HEK293T (cell line): ENCODE measurements around the gene ADSL.

Source experiments
- CTCF ChIA-PET: fragments of 350-600 bp; formaldehyde crosslinking; extraction: SDS; loops from one replicate; lab custom pipeline; 2021; ENCODE audit warnings: antibody characterized with exemption, inconsistent platforms; lab: Yijun Ruan, JAX
- POLR2A ChIA-PET: fragments of 350-600 bp; formaldehyde crosslinking; extraction: SDS; loops from one replicate; lab custom pipeline; 2020; ENCODE audit warnings: antibody characterized with exemption, inconsistent platforms; lab: Yijun Ruan, JAX
- DNase-seq: peaks from one replicate; pipeline ENCODE4 v3.0.0; 2012; ENCODE audit warnings: mixed read lengths; ENCODE audit errors: extremely low spot score
- ARNT ChIP-seq: fragments of 450-650 bp; IDR thresholded peaks from 2 replicates; pipeline ENCODE4 v1.6.1; 2017; ENCODE audit warnings: mild to moderate bottlenecking
- BHLHE40 ChIP-seq: fragments of 450-650 bp; IDR thresholded peaks from 2 replicates; pipeline ENCODE4 v1.6.1; 2016; ENCODE audit warnings: mild to moderate bottlenecking, moderate library complexity, borderline replicate concordance
- CTBP1 ChIP-seq: fragments of 450-650 bp; IDR thresholded peaks from 2 replicates; pipeline ENCODE4 v1.6.1; 2016; ENCODE audit warnings: borderline replicate concordance
- ELF4 ChIP-seq: fragments of 450-650 bp; IDR thresholded peaks from 2 replicates; pipeline ENCODE4 v1.6.1; 2017; ENCODE audit warnings: antibody characterized with exemption
- FOXA1 ChIP-seq: fragments of 450-650 bp; IDR thresholded peaks from 2 replicates; pipeline ENCODE4 v1.6.1; 2016; ENCODE audit warnings: mild to moderate bottlenecking
- FOXK2 ChIP-seq: fragments of 450-650 bp; IDR thresholded peaks from 2 replicates; pipeline ENCODE4 v1.6.1; 2016; ENCODE audit warnings: mild to moderate bottlenecking
- FOXM1 ChIP-seq: fragments of 450-650 bp; IDR thresholded peaks from 2 replicates; pipeline ENCODE4 v1.6.1; 2017; ENCODE audit warnings: mild to moderate bottlenecking, borderline replicate concordance
- HDGF ChIP-seq: fragments of 450-650 bp; IDR thresholded peaks from 2 replicates; pipeline ENCODE4 v1.6.1; 2017; ENCODE audit warnings: antibody characterized with exemption, borderline replicate concordance
- L3MBTL2 ChIP-seq: fragments of 450-650 bp; conservative IDR thresholded peaks from 2 replicates; pipeline ENCODE4 v1.6.1; 2016; ENCODE audit warnings: mild to moderate bottlenecking
- LEF1 ChIP-seq: fragments of 450-650 bp; IDR thresholded peaks from 2 replicates; pipeline ENCODE4 v1.6.1; 2017; ENCODE audit warnings: mild to moderate bottlenecking, borderline replicate concordance
- NFRKB ChIP-seq: fragments of 450-650 bp; IDR thresholded peaks from 2 replicates; pipeline ENCODE4 v1.6.1; 2016; ENCODE audit warnings: mild to moderate bottlenecking, moderate library complexity
- SP1 ChIP-seq: fragments of 450-650 bp; IDR thresholded peaks from 2 replicates; pipeline ENCODE4 v1.6.1; 2017
- SUZ12 ChIP-seq: fragments of 450-650 bp; IDR thresholded peaks from 2 replicates; pipeline ENCODE4 v1.6.1; 2016; ENCODE audit warnings: mild to moderate bottlenecking
- TARDBP ChIP-seq: fragments of 450-650 bp; IDR thresholded peaks from 2 replicates; pipeline ENCODE4 v1.6.1; 2016
- ZNF384 ChIP-seq: fragments of 450-650 bp; IDR thresholded peaks from 2 replicates; pipeline ENCODE4 v1.6.1; 2016
- TF ChIP-seq, protein P1 (sequence below): fragments of 450-650 bp; IDR thresholded peaks from 2 replicates; pipeline ENCODE4 v1.6.1; 2016

Gene ADSL

DNA sequence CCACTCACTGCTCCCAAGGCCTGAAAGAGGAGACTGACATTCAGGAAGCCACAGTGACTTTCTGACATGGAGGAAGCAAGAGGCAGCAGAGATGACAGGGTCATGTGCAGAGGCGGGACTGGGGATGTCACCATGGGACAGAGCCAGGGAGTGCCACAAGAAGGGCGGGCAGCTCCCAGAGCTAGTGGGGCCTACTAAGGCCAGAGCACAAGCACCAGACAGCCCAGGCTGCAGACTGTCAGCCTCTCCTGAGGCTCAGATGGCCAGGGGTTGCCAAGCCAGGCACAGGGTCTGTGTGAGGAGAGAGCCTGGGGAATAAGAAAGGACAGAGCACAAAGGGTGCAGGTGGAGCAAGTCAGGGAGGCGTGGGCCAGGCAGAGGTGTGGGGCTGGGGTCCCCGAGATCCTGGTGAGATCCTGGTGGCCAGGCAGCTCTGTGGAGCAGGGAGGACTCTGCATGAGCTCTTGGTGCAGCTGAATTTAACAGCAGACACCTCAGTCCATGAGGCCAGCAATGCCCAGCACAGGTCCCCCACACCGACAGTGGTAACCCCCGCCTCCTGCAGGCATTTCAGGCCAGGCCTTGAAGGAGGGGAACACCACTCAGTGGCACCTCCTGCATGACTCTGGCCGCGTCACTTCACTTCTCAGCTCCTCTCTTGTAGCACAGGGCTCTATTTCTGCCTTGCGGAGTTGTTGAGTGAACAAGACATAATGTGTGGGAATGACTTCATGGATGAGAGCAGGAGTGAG, 76.4 kb downstream of the ADSL start:
- POLR2A ChIA-PET = no interaction called here
- no peak for DNase-seq
- TF ChIP-seq FOXK2 (no peak), SUZ12 (no peak)
- CTCF ChIA-PET = no interaction called here

DNA sequence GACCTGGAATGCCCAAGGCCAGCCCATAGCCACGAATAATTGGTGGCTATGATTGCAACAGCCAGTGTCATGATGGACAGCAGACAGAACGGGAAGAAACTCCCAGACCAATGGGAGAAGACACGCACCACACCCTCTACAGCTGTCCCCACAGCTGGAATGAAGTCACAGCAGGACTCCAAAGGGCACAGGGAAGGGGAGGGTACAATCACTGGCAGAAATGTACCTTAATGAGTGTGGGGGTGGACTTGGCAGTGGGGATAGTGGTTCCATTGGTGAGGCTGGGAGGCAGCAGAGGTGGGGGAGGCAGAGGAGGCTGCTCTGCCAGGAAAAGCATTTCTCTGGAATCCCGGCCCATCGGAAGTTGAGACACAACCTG, 77.0 kb downstream of the ADSL start:
- POLR2A ChIA-PET = no interaction called here
- TF ChIP-seq FOXA1 (no peak), SUZ12 (no peak), L3MBTL2 (no peak), SP1 (no peak), FOXK2 (no peak), ZNF384 (no peak), ARNT (no peak), LEF1 (no peak), TARDBP (no peak)
- TF ChIP-seq, protein P1, sequence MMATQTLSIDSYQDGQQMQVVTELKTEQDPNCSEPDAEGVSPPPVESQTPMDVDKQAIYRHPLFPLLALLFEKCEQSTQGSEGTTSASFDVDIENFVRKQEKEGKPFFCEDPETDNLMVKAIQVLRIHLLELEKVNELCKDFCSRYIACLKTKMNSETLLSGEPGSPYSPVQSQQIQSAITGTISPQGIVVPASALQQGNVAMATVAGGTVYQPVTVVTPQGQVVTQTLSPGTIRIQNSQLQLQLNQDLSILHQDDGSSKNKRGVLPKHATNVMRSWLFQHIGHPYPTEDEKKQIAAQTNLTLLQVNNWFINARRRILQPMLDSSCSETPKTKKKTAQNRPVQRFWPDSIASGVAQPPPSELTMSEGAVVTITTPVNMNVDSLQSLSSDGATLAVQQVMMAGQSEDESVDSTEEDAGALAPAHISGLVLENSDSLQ = no peak
- no peak for DNase-seq
- CTCF ChIA-PET = no interaction called here

DNA sequence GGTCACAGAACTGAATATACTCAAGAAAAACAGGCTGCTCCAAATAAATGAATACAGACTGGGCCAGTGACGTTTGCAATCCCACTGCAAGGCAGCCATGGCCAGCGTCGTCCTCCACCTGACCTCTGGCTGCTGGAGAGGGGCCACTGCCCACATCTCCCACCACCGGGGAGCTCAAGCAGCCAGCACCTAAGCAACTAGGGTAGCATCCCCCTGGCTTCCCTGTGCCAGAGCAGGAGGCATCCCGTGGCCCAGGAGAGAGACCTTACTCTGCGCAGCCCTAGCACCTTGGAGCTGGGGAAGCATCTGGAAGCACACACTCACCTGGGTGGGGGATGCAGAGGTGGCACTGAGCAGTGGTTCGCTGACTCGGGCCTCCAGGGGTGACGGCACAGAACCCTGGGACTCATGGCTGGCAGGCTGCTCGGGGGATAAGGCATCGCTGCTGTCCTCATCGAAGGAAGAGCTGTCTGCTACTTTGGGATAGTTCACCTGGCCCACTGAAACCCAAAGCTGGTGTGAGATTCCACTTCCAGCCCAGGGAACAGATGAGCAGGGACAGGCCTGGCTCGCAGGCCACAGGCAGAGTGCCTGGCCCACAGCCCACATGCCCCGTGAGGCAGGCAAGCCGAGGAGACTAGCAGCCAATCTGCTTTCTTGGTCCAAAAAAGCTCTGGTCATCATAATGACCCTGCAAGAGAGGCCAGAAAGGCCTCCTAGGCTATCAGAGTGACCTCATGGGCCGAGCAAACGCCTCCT, 77.8 kb downstream of the ADSL start:
- CTCF ChIA-PET = interaction anchor here (0.6 kb wide), 1 partner anchor 1452 kb away, joined by 4 read pairs; no protein-coding TSS in a partner anchor
- POLR2A ChIA-PET = no interaction called here
- no peak for DNase-seq

DNA sequence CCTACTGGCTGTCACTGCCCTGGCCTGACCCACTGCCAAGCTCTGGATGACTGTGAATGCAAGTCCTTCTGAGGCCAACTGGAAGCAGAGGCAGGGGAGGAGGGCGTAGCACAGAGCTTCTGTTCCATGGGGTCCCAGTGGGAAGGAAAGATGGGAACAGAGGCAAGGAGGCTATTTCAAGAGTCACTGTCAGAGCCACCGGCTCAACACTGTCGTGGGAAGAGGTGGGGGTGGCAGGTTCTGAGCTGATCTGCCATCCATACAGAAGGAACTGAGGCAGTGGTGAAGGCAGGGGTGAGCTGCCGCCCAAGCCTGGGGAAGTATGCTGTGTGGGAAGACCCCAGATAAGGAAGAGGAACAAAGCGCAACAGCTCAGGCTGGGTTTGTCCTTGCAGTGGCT, 78.8 kb downstream of the ADSL start:
- TF ChIP-seq L3MBTL2 = no peak
- no peak for TF ChIP-seq FOXM1
- TF ChIP-seq, protein P1 = no peak
- TF ChIP-seq SP1 = no peak
- TF ChIP-seq ZNF384 = no peak
- TF ChIP-seq TARDBP = no peak
- TF ChIP-seq FOXK2 = no peak
- TF ChIP-seq SUZ12 = no peak
- no peak for TF ChIP-seq BHLHE40
- TF ChIP-seq ELF4 = no peak
- CTCF ChIA-PET = no interaction called here
- POLR2A ChIA-PET = interaction anchor here (0.6 kb wide), 1 partner anchor 217 kb away, joined by 3 read pairs; no protein-coding TSS in a partner anchor
- DNase-seq = no peak

More for the DNA sequence above, 77.8 kb downstream of the ADSL start:
- TF ChIP-seq FOXM1 (no peak), LEF1 (no peak), BHLHE40 (no peak), NFRKB (no peak), TARDBP (no peak), ELF4 (no peak)
- TF ChIP-seq, protein P1 = no peak

DNA sequence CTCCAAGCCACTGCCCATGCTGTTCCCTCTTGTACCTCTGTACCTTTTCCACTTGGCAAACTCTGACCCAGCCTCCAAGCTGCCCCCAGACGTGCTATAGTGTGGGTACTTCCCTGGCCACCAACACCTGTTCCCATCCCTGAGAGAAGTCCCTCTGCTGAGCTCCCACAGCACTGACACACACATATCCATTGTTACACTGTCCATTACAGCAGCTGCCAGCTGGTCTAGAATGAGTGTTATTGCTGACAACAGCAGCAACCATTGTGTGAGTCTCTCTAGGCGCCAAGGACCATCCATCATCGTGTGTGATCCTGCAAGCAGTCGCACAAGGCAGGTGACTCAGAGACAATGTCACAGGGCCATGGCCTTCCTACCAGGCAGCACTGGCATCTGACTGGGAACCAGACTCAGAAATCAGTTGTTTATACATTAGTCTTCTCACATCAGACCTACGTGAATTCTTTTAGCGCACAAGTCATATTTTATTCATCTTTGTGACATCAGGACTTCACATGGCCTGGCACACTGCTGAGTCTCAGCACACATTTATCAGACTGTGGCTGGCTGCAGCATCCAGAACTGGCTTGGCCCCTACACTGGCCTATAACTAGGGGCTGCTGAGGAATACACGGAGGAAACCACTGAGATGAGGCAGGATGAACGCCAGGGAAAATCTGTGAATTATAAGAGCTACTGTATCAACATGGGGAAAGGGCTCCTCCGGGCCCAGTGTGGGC, 80.5 kb downstream of the ADSL start:
- TF ChIP-seq ELF4 (no peak), ARNT (no peak), BHLHE40 (no peak), FOXA1 (no peak), TARDBP (no peak), LEF1 (no peak), L3MBTL2 (no peak)
- ChIA-PET CTCF (interaction anchor here (2.9 kb wide), 1 partner anchor 10 kb away, joined by 10 read pairs; no protein-coding TSS in a partner anchor), POLR2A (no interaction called here)
- no peak for DNase-seq

DNA sequence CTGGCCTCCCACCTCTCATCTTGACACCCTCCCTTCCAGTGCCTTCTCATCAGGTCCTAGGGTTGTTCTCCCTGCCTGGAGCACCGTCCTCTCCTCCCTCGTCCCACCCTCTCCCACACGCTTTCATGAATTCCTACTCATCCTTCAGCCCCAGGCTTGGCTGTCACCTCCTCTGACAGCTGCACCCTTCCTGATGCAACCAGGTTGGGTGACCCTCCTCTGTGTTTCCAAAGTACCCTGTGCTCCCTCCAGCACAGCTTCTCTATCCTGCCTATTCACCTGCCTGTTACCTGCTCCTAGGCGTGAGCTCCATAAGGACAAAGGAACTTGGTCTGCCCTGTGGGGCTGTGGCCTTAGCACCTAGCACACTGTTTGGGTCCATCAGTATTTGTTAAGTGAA, 82.5 kb downstream of the ADSL start:
- CTCF ChIA-PET = interaction anchor here (0.7 to 2.9 kb wide), 2 partner anchors 8 to 218 kb away, joined by 3 to 10 read pairs; no protein-coding TSS in a partner anchor

More for the DNA sequence above, 82.5 kb downstream of the ADSL start:
- TF ChIP-seq TARDBP (no peak), SUZ12 (no peak), CTBP1 (no peak), ELF4 (no peak), ZNF384 (no peak), ARNT (no peak), FOXK2 (no peak), HDGF (no peak), L3MBTL2 (no peak), BHLHE40 (no peak), LEF1 (no peak), NFRKB (no peak)
- POLR2A ChIA-PET = no interaction called here
- DNase-seq = no peak
